Heart left ventricle (tissue), 13 donors: Measurements from ENCODE around the gene PCBP3.

ENCODE experiments used
- POLR2A ChIP-seq, 2 donors: fragments of 450-650 bp; IDR thresholded peaks; one replicate each; pipeline ENCODE4 v1.6.1; 2017; ENCODE audit warnings: antibody characterized with exemption in 2 of 2, mild to moderate bottlenecking in 2 of 2, moderate library complexity in 2 of 2
- TF ChIP-seq, protein P1 (sequence below), 12 donors: fragments of 200-600 bp; sonication (generic) in 4 of 12; IDR thresholded peaks; one replicate each; pipeline versions ENCODE4 v1.5.0 to v1.8.0; 2018 to 2022; ENCODE audit warnings: antibody characterized with exemption in 12 of 12, mild to moderate bottlenecking in 5 of 12
- donor health status: ischemic (EF 13 %, LVEDD 7.1; RV severe dilation, severe dysfunction).
- donor health status: DM: no; HTN: yes; CAD: no.
- donor health status: DM: no; HTN: no; CAD: no.
- donor health status: ischemic (EF 25% LVEDD 6.9; RV normal size, moderate dysfunction).
- donor health status: ischemic (EF 25% LVEDD 5.7; RV mildly dilated, moderate dysfunction).
- donor health status: ischemic (EF 35%, LVEDD 5.7; RV mildly dilated, moderate dysfunction).
- donor health status: nonischemic (EF 11% LVEDD 7.7; RV severe dilation, severe dysfunction).
- donor health status: DM: yes; HTN: yes; CAD: no.
- donor health status: PGD.
- donor health status: ischemic (EF 29% LVEDD 5.4; RV normal size, mild dysfunction).
- donor health status: nonischemic (EF 23%, LVEDD 6.1; RV moderate dilation, normal function).

DNA sequence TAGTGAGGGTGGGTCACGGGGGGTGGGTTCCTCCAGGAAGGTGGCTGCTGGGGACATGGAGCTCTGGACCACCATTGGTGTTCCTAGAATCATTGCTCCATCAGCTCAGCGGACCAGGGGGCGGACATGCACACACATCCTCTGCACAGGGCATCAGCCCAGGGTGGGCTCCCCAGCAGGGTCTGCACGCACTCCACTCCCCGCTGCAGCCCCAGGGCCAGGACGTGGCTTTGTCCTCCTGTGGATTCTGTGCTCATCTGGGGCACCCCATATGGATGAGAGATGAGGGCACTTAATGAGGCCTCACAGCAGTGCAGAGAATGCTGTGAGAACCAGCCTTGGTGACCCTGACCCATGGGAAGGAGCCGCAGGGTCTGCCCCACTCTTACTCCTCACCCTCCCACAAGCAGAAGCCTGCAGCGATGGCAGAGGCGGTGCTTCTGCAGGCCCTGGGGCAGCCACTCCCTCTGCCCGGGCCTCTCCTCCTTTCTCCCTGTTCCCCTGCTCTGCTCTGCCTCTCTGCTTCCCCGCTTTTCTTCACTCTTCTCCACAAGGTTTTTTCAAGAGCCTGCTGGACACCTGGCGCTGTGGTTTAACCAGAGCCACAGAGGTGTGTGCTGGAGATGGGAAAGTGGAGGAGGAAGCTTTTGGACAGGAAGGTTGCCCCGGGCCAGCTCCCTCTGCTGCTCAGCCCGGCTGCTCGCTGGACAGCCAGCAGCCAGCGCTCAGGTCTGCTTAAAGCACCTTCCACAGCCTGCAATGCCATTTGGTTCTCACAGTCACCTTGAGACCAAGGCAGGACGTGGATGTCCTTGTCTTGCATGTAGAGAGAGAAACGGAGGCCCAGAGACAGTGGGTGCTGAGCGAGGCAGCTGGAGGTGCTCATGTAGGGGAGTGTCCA, 26.3 kb upstream of the PCBP3 start:
- TF ChIP-seq, protein P1, sequence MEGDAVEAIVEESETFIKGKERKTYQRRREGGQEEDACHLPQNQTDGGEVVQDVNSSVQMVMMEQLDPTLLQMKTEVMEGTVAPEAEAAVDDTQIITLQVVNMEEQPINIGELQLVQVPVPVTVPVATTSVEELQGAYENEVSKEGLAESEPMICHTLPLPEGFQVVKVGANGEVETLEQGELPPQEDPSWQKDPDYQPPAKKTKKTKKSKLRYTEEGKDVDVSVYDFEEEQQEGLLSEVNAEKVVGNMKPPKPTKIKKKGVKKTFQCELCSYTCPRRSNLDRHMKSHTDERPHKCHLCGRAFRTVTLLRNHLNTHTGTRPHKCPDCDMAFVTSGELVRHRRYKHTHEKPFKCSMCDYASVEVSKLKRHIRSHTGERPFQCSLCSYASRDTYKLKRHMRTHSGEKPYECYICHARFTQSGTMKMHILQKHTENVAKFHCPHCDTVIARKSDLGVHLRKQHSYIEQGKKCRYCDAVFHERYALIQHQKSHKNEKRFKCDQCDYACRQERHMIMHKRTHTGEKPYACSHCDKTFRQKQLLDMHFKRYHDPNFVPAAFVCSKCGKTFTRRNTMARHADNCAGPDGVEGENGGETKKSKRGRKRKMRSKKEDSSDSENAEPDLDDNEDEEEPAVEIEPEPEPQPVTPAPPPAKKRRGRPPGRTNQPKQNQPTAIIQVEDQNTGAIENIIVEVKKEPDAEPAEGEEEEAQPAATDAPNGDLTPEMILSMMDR (IDR thresholded peaks at IDR 0.05), result no peak
- no peak for TF ChIP-seq POLR2A (IDR thresholded peaks at IDR 0.05)
